CD4-positive, alpha-beta T cell treated with Interferon gamma for 1 hour (primary cell): ENCODE data around the gene CRELD2.

Source experiments
- DNase-seq: peaks from one replicate; pipeline ENCODE4 v3.0.0-alpha.2; 2020

Gene CRELD2

DNA sequence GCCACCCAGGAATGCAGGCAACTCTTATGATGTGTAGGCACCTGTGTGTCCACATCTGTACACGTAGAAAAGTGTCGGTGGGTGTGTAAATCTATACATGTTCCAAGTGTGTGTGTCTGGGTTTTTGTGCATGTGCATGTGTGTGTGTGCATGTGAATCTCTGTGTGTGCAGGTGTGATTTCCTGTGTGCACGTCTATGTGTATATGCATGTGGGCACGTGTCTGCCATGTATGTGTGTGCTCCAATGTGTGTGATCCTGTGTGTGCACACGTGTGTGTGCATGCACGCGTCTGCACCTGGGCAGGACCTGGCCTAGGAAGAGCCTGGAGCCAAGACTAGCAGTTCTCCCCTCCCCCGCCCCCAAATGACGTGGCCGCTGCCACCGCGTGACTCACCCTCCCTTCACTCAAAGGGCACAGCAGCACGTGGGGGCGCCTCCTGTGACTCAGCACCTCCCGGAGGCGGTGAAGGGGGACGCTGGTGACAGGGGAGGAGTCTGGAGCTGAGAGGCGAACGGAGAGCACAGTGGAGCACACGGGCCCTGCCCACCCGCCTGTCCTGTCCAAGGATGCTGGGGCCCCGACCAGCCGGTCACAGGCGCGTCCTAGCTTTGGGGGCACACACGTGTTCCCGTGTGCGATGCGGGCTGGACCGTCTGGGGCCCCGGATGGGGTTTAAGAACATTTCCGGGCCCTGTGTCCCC, 52.2 kb downstream of the CRELD2 start:
- peak; percentile 94 for DNase-seq

DNA sequence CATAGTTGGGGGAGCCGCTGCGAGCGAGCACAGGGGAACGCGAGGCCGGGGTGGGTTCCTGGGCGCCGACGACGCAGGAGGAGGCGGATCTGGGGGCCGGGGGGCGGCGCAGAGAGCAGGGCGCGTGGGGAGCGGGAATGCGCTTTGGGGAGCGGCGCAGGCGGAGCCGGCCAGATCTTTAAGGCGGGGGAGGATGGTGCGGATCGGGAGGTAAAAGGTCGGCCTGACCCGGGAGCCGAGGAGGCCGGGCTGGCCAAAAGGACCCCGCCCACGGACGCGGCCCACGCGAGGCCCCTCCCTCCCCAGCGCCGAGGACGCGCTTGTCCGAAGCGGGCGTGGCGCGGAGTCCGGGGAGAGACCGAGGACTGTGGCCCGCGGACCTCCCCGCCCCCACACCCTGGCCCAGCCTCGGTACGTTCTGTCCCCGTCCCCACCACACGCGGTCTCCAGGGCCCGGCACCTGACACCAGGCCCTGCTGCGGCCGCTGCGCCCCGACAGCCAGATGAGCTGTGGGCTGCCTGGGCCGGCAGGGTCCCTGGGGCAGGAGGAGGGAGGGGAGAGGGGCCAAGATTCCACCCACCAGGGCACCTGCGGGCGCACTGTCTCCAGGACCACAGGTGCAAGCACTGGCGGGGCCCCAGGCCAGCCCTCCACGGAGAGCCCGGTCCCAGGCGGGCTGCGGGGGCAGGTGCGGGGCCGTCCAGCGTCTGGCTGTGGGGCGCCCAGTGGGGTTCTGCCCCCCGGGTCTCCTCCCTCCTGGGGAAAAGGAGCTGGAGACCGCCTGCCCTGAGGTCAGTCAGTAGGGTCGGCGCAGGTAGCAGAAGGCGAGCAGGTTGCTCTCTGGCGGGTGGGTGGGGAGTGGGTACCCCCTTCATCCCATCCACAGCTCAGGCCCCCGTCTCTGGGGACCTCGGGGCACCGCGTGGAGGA, 53.1 kb downstream of the CRELD2 start:
- peak; percentile 58 for DNase-seq

DNA sequence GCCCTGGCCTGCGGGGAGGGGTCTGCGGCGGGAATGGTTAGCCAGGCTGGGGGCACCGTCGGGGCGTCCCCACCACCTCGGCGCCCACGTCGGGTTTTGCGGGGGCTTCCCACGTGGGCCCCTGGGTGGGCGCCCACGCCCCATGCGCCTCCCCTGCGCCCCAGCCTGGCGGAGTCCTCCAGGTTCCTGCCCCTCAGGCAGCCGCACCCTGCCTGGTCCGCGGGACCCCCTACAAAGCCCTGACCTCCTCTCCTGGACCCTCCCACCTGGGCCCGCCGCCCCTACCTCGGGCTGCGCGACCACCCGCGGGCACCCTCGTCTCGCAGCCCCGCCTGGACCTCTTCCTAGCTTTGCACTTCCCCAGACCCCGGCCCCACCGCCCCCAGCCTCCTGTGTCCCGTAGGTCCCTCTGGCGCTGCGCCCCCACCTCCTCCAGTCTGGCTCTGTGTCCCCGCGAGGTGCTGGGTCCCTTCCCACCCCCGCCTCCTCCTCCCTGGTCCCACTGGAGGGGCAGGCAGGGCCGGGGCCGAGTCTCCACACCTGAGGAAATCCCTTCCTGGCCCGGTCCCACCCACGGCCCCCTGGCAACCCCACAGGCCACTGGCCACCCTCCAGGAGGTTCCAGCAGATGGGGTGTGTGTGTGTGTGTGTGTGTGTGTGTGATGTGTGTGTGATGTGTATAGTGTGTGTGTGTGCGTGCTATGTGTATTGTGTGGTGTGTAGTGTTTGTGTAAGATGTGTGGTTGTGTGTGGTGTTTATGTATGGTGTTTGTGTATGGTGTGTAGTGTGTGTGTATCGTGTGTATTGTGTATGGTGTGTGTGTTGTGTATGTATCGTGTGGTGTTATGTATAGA, 54.0 kb downstream of the CRELD2 start:
- no peak for DNase-seq

GRCh38 chr22:49973018-49973961, 54.9 kb downstream of the CRELD2 start:
- DNase-seq = no peak

DNA sequence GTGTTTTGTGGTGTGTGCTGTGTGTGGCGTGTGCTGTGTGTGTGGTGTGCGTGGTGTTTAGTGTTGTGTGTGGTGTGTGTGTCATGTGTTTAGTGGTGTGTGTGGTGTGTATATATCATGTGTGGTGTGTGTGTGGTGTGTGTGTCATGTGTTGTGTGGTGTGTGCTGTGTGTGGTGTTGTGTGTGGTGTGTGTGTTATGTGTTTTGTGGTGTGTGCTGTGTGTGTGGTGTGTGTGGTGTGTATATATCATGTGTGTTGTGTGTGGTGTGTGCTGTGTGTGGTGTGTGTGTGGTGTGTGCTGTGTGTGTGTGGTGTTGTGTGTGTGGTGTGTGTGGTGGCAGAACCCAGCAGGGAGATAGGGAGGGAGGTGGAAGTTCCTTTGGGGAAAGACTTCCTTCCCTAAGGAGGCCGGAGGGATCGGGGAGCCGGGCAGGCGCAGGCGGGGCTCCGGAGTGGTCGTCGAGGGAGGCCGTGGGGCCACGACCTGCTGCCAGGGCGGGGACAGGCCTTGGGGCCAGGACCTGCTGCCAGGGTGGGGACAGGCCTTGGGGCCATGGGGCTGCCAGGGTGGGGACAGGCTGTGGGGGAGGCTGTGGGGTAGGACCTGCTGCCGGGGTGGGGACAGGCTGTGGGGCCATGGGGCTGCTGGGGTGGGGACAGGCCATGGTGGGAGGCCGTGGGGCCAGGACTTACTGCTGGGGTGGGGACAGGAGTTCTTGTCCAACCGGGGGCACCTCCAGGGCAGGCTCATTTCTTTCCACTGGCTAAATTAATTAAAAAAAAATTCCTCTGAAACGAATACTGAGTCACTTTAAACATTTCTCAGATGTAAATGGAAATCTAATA, 57.3 kb downstream of the CRELD2 start:
- DNase-seq = no peak

DNA sequence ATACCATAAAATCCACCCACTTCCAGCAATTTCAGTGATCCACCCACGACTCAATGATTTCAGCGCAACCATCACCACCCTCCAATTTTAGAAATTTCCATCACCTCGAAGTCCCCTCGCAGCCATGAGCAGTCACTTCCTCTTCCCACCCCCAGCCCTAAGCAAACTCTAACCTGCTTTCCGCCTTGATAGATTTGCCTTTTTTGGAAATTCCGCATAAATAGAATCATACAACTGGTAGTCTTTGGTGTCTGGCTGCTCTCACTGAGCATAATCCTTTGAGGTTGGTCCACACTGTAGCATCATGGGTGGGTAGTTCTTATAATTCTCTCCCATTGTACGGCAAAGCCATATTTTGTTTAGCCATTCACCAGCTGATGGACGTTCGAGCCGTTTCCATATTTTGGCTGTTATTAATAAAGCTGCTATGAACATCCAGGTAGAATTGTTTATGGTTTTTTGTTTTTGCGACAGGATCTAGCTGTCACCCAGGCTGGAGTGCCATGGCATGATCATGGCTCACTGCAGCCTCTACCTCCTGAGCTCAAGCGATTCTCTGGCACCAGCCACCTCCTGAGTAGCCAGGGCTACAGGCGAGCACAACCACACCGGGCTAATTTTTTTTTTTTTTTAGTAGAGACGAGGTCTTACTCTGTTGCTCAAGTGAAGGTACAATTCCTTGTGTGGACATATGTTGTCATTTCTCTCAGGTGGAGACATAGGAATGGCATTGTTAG, 58.2 kb downstream of the CRELD2 start:
- peak; percentile 43 for DNase-seq
